Hepatocyte (in vitro differentiated cells): Measurements from ENCODE around the gene PTPN3. TPM values are rescaled to one million over a fixed set of nuclear protein-coding genes. Genes with fewer than 3 reads are reported as not detected.

Experiments used
- DNase-seq: peaks from one replicate; pipeline ENCODE4 v3.0.0-alpha.2; 2016; ENCODE audit warnings: low spot score
- H2AFZ ChIP-seq: fragments of 200-600 bp; sonication (generic); 2 replicates; pipeline ENCODE4 v1.6.0; 2016; ENCODE audit warnings: antibody characterized with exemption, mild to moderate bottlenecking
- H3K27ac ChIP-seq: fragments of 200-600 bp; sonication (generic); 2 replicates; pipeline ENCODE4 v1.5.1; 2016; ENCODE audit warnings: mild to moderate bottlenecking
- H3K27me3 ChIP-seq: fragments of 200-600 bp; sonication (generic); 2 replicates; pipeline ENCODE4 v1.6.1; 2016
- H3K36me3 ChIP-seq: fragments of 200-600 bp; sonication (generic); replicated peaks from 2 replicates; pipeline ENCODE4 v1.5.1; 2016; ENCODE audit warnings: low read depth; ENCODE audit not compliant: insufficient read depth
- H3K4me1 ChIP-seq: fragments of 200-600 bp; sonication (generic); 2 replicates; pipeline ENCODE4 v1.5.1; 2016; ENCODE audit warnings: mild to moderate bottlenecking, moderate library complexity; ENCODE audit not compliant: insufficient read depth
- H3K4me2 ChIP-seq: fragments of 200-600 bp; sonication (generic); 2 replicates; pipeline ENCODE4 v1.6.0; 2016
- H3K4me3 ChIP-seq: fragments of 200-600 bp; sonication (generic); 2 replicates; pipeline ENCODE4 v1.5.1; 2016; ENCODE audit warnings: mild to moderate bottlenecking
- H3K79me2 ChIP-seq: fragments of 200-600 bp; sonication (generic); 2 replicates; pipeline ENCODE4 v1.6.0; 2017; ENCODE audit warnings: mild to moderate bottlenecking
- H3K9me2 ChIP-seq: fragments of 200-600 bp; sonication (generic); replicated peaks from 2 replicates; pipeline ENCODE4 v1.6.0; 2017; ENCODE audit warnings: mild to moderate bottlenecking; ENCODE audit not compliant: insufficient read depth
- H3K9me3 ChIP-seq: fragments of 200-600 bp; sonication (generic); 2 replicates; pipeline ENCODE4 v1.5.1; 2016; ENCODE audit warnings: low read depth, mild to moderate bottlenecking
- H4K20me1 ChIP-seq: fragments of 200-600 bp; sonication (generic); 2 replicates; pipeline ENCODE4 v1.6.0; 2016; ENCODE audit warnings: mild to moderate bottlenecking; ENCODE audit not compliant: insufficient read depth, poor library complexity, severe bottlenecking
- EZH2 ChIP-seq: fragments of 200-600 bp; sonication (generic); IDR thresholded peaks from 2 replicates; pipeline ENCODE4 v1.6.1; 2016; ENCODE audit warnings: antibody characterized with exemption, mild to moderate bottlenecking, borderline replicate concordance
- EZH2phosphoT487 ChIP-seq: fragments of 200-600 bp; sonication (generic); IDR thresholded peaks from one replicate; pipeline ENCODE4 v1.6.1; 2018; ENCODE audit warnings: antibody characterized with exemption, mild to moderate bottlenecking, low read depth, moderate library complexity; ENCODE audit not compliant: unreplicated experiment, severe bottlenecking
- WGBS: methylation state at CpG from one replicate; pipeline ENCODE4 v1.1.6; 2016; ENCODE audit warnings: low lambda C conversion rate; ENCODE audit errors: missing lambda C conversion rate; 5-methylcytosine and 5-hydroxymethylcytosine counted together
- polyA plus RNA-seq: library from polyadenylated mRNA; unstranded; fragments of >200 nt; fragmentation: Nextera tagmentation; extraction: Ambion mirVana; gene quantifications from 2 replicates; pipeline ENCODE4 v1.2.1, GENCODE V29; 2016
- total RNA-seq: library from RNA; depleted of rRNA; stranded (reverse); fragments of >200 nt; gene quantifications from 2 replicates; pipeline ENCODE4 v1.2.3, GENCODE V29; 2014
- TF ChIP-seq, protein P1 (sequence below): fragments of 200-600 bp; sonication (generic); IDR thresholded peaks from 2 replicates; pipeline ENCODE4 v1.5.1; 2016; ENCODE audit warnings: antibody characterized with exemption, mild to moderate bottlenecking; ENCODE audit not compliant: poor library complexity

PTPN3 gene
- total and polyA plus RNA-seq, 2 experiments from 2014 or later = 4.4 to 12.1 TPM

GRCh38 chr9:109450346-109450745 is 47.8 kb downstream of the PTPN3 start:
- no peaks in the 10 kb centered on the region for H3K36me3 ChIP-seq
- H3K27ac ChIP-seq = no peak overlapping the region

GRCh38 chr9:109449036-109449798 is 48.9 kb downstream of the PTPN3 start:
- Histone ChIP-seq H3K79me2 (no peaks in the 10 kb centered on the region), H3K27me3 (no peaks in the 10 kb centered on the region), H3K9me2 (no peaks in the 10 kb centered on the region), H4K20me1 (no peaks in the 10 kb centered on the region), H3K36me3 (no peaks in the 10 kb centered on the region), H3K27ac (no peak overlapping the region), H3K4me3 (no peak overlapping the region), H2AFZ (no peak overlapping the region), H3K4me1 (no peaks in the 10 kb centered on the region), H3K4me2 (no peak overlapping the region), H3K9me3 (no peaks in the 10 kb centered on the region)
- WGBS = 92% methylated on average over 12 of the region's 12 CpGs
- no peak for DNase-seq
- no peak for TF ChIP-seq EZH2

More at GRCh38 chr9:109450346-109450745, 47.8 kb downstream of the PTPN3 start:
- TF ChIP-seq, protein P1, sequence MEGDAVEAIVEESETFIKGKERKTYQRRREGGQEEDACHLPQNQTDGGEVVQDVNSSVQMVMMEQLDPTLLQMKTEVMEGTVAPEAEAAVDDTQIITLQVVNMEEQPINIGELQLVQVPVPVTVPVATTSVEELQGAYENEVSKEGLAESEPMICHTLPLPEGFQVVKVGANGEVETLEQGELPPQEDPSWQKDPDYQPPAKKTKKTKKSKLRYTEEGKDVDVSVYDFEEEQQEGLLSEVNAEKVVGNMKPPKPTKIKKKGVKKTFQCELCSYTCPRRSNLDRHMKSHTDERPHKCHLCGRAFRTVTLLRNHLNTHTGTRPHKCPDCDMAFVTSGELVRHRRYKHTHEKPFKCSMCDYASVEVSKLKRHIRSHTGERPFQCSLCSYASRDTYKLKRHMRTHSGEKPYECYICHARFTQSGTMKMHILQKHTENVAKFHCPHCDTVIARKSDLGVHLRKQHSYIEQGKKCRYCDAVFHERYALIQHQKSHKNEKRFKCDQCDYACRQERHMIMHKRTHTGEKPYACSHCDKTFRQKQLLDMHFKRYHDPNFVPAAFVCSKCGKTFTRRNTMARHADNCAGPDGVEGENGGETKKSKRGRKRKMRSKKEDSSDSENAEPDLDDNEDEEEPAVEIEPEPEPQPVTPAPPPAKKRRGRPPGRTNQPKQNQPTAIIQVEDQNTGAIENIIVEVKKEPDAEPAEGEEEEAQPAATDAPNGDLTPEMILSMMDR = no peak
- no peak for TF ChIP-seq EZH2
- TF ChIP-seq EZH2phosphoT487 = no peak
- Histone ChIP-seq H3K9me2 (no peaks in the 10 kb centered on the region), H2AFZ (no peak overlapping the region), H3K4me3 (no peak overlapping the region), H3K4me2 (no peak overlapping the region), H4K20me1 (no peaks in the 10 kb centered on the region), H3K9me3 (no peaks in the 10 kb centered on the region), H3K79me2 (no peaks in the 10 kb centered on the region), H3K27me3 (no peaks in the 10 kb centered on the region), H3K4me1 (no peaks in the 10 kb centered on the region)
- 81% methylated on average over 3 of the region's 3 CpGs for WGBS
- DNase-seq = no peak

DNA sequence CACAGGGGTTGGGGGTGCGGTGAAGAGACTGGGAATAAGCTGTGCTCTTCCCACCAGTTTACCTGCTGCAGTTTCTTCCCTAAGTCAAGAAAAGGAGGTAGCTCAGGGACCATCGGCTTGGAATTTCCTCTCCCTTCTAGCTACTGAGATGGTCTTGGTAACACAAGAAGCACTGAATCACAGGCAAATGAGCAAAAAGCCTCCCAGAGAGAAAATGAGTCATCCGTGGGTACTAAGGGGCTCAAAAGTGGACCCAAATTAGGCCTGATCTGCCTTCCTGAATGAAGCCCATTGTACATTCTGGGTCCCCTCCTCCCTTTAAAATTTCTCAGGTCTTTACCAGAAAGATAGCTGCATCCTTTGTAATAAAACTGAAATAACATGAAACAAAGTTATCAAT is 49.9 kb downstream of the PTPN3 start:
- Histone ChIP-seq H3K27ac (no peak overlapping the region), H3K36me3 (no peaks in the 10 kb centered on the region)

More for the DNA sequence above, 49.9 kb downstream of the PTPN3 start:
- Histone ChIP-seq H4K20me1 (no peaks in the 10 kb centered on the region), H3K27me3 (no peaks in the 10 kb centered on the region), H2AFZ (no peak overlapping the region), H3K79me2 (no peaks in the 10 kb centered on the region), H3K9me3 (no peaks in the 10 kb centered on the region), H3K9me2 (no peaks in the 10 kb centered on the region), H3K4me1 (no peaks in the 10 kb centered on the region), H3K4me3 (no peak overlapping the region), H3K4me2 (no peak overlapping the region)
- TF ChIP-seq EZH2phosphoT487 = no peak
- no peak for TF ChIP-seq EZH2
- TF ChIP-seq, protein P1 = no peak
- no peak for DNase-seq
- WGBS = 85% methylated on average over 3 of the region's 3 CpGs
